HUDEP-2 (cell line): Measurements from ENCODE around the gene QSOX1.
"Not testable (repeated sequence)": the region's sequence is repeated elsewhere in the genome, so short reads cannot be mapped to it uniquely, and the experiment has no call there.

Experiments used
- DNase-seq, 76 experiments: peaks; one replicate each; lab custom pipeline; 2025; ENCODE audit not compliant: unreplicated experiment in 76 of 76; lab: John Stamatoyannopoulos, UW

QSOX1 gene, protein sequence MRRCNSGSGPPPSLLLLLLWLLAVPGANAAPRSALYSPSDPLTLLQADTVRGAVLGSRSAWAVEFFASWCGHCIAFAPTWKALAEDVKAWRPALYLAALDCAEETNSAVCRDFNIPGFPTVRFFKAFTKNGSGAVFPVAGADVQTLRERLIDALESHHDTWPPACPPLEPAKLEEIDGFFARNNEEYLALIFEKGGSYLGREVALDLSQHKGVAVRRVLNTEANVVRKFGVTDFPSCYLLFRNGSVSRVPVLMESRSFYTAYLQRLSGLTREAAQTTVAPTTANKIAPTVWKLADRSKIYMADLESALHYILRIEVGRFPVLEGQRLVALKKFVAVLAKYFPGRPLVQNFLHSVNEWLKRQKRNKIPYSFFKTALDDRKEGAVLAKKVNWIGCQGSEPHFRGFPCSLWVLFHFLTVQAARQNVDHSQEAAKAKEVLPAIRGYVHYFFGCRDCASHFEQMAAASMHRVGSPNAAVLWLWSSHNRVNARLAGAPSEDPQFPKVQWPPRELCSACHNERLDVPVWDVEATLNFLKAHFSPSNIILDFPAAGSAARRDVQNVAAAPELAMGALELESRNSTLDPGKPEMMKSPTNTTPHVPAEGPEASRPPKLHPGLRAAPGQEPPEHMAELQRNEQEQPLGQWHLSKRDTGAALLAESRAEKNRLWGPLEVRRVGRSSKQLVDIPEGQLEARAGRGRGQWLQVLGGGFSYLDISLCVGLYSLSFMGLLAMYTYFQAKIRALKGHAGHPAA

DNA sequence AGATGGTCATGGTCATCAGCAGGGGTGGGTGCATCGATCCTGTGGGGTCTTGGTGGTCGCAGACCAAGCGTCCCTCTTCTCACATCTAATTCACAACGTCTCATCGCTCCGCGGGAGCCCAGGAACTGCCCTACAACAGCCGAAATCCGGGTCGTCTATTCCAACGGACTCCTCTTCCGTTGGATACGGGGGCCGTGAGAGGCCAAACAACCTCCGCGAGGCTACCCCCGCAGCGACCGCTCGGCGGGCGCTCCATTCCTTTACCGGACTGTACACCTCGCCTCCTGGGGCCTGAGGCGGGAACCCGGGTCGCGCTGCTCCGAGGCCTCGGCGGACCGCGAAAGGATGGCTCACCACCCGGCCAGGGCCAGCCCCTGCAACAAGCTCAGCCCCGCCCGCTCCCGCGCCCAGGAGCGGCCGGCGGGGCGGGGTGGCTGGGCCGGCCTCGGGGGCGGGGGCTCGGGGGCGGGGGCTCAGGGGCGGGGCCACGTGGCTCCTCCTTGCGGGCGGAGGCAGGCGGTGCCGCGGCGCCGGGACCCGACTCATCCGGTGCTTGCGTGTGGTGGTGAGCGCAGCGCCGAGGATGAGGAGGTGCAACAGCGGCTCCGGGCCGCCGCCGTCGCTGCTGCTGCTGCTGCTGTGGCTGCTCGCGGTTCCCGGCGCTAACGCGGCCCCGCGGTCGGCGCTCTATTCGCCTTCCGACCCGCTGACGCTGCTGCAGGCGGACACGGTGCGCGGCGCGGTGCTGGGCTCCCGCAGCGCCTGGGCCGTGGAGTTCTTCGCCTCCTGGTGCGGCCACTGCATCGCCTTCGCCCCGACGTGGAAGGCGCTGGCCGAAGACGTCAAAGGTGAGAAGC lies at the start of gene QSOX1:
Gene QSOX1, plus strand, starts transcription at position 545 of the 857 bp plus-strand sequence. Its CDS starts 39 bp downstream, at position 584.
- peak in 73 of 76 experiments; percentile 32 to 97 (median 80) for DNase-seq

DNA sequence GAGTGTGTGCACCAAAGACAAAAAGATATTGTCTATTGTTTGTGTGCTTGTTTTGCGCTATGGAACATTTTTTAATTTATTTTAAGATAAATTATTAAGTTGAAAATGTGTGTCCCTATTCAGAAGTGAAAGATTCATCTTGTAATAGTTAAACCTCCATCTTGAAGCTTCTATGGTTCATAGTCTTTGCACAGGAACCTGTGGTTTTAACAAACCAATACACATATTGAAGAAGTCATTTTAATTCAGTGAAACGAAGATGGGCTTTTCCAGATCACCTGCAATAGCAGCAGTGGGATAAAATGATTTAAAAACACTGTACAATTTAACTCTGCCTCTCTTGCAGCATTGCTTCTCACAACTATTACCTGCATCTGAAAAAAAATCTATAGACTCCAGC lies 42.6 kb upstream of the QSOX1 start:
- DNase-seq = no peak

DNA sequence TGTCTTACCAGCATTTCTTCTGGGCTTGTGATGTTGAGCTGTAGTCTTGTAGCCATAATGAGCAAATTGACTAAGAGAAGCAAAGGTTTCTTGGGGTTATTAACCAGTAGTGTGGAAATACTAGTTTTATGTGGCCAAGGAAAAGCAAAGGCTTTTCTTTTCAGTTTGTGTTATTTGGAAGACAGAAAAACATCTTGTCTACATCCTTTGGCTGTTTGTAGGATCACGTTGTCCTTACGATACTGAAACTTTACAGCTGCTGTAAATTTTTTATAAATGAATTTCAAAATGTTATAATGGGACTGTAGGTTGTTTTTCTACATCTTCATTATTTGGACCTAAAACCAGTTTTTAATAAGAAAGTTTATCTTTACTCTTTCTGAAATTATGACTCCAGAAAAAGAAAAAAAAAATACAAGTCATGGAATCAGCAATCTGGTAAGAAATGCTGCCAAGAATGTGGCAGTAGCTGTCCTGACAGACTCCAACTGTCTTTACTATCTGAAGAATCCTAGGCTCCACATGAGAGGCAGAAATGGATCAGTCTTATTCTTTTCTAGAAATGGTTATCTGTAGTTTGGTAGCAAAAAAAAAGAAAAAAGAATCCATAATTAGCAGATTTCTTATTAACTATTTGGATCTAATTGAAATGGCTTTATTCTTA lies 41.6 kb upstream of the QSOX1 start:
- DNase-seq = no peak

DNA sequence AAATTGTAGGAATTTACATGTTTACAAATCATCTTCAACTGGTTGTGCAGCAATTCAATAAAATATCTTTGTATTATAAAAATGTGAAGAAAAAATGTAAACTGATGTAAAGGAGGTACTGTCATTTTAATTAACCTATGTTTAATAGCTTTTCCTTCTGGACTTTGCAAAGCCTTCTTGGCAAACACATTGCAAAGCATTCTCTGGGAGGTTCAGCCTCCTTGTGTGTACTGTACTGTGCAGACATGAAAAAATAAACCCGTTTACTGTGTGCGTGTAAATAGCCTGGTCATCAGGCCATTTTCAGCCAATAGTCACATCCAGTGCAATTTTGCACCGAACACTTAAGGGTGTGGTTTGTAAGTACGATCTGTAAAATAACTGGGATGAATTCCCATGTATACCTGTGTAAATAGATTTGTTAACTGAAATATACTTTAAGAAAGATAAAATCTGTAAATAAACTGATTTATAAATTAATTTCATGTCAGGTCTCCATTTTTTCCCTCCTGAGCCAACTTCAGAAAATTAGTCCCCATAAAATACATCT lies 40.2 kb upstream of the QSOX1 start:
- DNase-seq = no peak

DNA sequence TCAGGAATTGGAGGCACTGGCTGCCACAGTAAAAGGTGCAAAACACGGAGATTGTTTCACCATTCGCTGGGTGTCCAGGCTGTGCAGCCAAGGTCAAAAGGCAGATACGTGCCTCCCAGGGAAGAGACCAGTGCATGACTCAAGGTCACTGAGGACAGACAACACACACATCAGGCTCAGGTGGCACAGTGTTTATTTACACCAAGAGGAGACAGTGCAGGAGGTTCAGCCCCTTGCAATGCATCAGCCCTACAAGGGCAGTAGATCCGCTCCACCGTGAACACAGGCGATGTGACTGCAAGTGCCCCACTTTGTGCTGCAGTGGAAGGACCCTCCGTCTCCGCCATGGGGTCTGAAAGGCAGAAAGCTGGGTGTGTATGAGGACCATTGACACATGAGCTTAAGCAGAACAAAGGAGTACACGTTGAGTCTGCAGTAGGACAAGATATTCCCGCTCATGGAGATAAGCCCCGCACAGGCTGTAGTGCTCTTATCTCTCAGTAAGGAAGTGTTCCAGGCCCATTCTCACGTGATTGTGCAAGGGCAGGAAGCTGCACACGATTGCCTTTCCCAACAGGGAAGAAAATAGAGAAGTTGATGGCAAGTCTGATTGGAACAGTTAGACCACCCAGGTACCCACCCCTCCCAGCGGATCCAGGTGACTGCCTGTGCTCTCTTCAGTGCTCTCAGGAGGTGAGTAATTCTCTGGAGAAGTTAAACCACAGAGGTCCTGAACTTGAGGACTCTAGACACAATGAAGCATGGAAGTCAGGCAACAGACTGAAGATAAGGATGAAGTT lies 37.5 kb upstream of the QSOX1 start:
- peak in 55 of 76 experiments; percentile 6 to 61 (median 23) for DNase-seq

DNA sequence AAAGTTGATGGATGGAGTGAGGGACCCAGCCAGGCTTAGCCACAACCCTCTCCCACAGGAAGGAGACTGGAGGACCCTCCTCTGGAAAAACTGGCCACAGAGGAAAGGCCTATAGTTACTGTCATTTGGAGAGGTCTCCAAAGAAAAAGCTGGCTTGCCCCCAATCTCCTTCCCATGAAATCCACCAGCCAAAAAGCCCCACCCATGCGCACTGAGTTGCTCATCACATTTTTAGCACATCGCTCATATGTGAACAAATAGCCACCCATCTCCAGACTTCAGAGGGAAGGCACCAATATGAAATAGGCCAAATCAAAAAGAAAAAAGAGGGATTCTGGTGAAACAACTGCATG lies 36.9 kb upstream of the QSOX1 start:
- DNase-seq = no peak

DNA sequence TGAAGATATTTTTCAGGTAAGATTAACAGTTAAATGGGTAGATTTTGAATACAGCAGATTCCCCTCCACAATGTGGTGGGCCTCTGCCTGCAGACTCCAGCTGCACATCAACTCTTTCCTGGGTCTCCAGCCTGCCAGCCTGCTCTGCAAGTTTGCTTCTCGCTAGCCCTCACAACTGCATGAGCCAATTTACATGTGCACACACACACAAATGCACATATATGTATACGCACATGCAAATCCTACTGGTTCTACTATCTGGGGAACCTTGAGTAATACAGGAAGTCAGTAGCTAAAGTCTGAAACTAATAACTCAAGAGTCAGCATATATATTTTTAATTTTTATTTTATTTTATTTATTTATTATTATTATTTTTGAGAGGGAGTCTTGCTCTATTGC lies 34.8 kb upstream of the QSOX1 start:
- DNase-seq = no peak

DNA sequence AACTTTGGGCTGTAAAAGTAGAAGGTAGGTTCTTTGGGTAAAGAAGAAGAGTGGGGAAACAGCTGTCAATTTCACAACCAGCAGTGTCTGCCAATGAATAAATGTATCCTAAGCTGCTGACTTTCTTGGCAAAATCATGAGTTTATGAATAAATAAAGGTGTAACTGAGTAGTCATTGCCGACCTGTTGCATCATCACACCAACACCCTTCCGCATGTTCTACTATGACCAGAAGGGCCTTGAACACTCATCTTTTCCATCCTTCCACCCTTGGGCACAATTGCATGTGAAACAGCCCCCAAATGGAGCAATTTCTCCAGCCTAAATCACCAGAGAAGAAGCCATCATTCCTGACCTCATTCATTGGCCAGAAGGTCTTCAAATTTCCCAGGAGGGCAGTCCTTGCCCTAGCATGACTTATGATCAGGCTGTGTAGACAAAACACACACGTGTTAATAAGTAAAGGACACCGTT lies 31.2 kb upstream of the QSOX1 start:
- DNase-seq = no peak

DNA sequence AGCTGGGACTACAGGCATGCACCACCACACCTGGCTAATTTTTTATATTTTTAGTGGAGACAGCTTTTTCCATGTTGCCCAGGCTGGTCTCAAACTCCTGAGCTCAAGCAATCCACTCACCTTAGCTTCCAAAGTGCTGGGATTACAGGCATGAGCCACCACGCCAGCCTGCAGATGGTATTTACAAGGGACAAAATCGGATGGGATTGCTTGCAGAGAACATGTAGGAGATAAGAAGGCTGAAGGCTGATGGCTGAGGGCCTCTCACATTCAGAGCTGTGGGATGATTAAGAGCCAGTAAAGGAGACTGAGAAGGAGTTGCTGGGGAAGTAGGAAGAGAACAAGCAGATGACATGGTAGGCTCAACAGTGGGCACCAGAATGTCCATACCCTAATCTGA lies 24.0 kb upstream of the QSOX1 start:
- DNase-seq = no peak

DNA sequence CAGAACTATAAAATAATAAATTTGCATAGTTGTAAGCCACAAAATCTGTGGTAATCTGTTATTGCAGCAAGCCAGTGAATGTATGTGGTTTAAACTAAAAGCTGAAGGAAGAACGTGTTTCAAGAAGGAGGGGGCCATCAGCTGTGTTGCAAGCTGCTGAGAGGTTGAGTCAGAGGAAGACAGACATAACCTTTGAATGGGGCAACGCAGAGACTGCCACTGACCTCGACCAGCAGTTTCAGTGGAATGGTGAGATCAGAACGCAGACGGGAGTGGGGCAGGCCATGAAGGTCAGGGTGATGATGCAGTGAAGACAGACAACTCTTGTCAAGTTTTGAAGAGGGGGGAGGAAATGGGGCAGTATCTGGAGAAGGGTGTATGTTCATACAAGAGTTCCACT lies 23.2 kb upstream of the QSOX1 start:
- no peak for DNase-seq

DNA sequence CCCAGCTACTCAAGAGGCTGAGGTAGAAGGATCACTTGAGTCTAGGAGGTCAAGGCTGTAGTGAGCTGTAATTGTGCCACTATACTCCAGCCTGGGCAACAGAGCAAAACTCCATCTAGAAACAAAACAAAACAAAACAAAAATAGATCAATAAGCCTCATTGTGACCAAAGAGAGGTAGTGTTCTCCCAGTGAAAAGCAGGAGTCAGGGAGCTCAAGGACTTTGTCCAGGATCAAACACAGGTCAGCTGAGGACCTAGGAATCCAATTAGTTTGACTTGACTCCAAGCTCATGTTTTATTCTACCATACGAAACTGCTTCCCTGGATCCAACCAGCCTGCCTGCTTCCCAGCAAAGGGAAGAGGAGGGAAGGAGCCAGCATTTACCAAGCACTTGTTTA lies 21.5 kb upstream of the QSOX1 start:
- DNase-seq = no peak

DNA sequence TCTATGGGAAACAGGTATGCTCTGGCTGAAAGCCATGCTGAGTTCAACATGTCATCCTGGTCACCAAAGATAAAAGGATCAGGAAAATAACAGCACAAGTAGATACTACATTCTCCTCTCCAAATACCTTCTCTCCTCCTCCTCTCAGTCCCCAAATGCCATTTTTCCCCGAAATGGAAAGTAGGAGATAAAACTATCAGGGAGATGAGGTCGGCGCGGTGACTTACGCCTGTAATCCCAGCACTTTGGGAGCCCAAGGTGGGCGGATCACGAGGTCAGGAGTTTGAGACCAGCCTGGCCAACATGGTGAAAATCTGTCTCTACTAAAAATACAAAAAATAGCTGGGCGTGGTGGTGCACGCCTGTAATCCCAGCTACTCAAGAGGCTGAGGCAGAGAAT lies 21.0 kb upstream of the QSOX1 start:
- DNase-seq = not testable (repeated sequence)

DNA sequence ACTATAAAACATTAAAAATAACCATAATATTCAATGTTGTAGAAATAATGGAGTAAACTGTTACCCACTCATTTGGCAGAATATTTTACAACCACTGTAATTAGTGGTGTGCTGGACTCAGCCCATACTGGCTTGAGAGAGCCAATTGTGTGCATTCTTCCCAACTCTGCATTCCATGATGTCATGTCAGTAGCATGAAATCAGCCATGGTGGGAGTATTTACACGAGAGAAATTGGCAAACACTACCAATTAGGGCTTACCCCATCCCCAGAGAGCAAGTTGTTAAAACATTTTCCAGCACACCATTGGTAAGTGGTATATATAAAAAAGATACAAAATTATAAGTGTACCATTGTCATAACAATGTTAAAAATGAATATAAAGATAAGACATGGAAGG lies 19.1 kb upstream of the QSOX1 start:
- DNase-seq = no peak

DNA sequence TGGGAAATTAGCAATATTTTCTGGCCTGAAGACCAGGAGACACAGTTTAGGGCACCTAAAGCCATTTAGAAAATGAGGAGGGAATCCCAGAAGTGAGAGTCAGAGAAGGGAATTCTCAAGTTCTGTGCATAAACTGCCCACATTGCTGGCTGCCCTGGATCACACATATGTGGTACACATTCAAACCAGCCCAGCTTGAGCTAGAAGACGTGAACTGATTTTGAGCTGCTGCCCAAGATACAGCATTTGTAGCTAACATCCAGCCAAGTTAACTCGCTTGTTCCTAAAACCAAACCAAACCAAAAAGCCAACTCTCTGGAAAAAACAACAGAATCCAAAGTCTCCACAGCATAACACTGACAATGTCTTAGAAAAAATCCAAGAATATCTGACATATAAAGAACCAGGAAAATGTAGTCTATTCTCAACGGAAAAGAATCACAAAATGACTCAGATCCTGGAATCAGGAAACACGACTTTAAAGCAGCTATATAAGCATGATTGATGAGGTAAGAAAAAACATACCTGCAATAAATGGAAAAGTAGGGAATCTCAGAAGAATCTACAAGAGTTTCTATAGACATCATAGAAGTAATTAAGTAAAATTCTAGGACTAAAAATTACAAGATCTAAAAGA lies 18.2 kb upstream of the QSOX1 start:
- DNase-seq = no peak

DNA sequence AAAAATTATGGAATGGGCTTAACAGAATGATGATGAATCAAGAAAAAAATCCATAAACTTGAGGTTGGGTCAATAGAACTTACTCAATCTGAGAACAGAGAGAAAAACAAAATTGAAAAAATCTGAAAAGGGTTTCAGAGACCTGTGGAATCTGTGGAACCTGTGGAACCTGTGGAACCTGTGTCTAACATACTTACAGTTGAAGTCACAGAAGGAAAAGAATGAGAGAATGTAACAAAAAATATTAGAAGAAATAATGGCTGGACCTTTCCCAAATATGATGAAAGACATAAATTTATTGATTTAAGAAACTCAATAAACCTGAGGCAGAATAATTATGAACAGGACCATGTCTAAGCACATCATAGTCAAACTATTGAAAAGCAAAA lies 17.7 kb upstream of the QSOX1 start:
- no peak for DNase-seq

DNA sequence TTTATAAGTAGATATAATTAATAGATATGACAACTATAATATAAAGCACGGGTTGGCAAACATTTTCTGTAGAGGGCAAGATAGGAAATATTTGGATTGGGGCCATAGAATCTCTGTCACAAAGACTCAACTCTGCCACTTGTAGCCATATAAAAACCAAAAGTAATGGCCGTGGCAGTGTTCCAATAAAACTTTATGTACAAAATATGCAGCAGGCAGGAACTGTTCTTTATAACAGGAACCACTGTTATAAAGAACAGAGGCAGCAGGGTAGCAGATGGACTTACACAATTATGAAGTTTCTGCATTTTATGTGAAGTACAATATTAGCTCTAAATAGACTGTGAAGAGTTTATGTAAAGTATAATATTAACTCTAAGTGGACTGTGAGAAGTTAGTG lies 16.9 kb upstream of the QSOX1 start:
- no peak for DNase-seq

DNA sequence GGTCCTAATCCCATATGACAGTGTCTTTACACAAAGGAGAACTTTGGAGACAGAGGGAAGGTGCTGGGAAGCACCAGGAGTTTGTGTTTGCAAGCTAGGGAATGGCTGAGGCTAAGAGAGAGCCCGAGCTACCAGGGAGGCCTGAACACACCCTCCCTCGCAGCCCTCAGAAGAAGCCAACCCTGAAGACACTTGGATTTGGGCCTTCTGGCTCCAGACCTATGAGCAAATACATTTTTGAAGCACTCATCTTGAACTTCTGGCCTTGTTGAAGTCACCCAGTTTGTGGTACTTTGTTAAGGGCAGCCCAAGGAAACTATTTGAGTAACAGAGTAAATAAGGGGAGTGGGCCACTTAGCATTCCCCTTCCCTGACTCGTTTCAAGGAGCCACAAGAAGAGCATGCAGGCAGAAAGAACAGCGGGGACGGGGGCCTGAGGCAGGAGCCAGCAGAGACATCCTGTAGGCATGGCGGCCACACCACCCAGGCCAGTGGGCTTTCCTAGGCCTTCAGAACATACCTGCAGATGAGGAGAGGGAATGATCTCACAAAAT lies 13.2 kb upstream of the QSOX1 start:
- no peak for DNase-seq

DNA sequence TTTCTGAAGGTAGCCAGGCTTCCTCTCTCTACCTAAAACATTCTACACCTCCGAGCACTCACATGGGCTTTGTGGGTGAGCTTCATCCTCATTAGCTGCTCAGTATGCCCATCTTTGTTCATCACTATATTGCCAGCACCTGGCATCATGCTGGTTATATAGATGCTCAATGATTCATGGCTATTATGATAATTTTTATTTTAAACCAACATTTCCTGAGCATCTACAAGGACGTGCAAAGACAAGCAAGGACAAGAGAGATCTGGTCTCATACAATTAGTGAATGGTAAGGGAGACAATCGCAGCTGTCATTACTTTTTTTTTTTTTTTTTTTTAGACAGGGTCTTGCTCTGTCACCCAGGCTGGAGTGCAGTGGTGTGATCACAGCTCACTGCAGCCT lies 11.3 kb upstream of the QSOX1 start:
- no peak for DNase-seq
